SHP77 treated with DMSO at 0.1 percent for 48 hours (cell line): ENCODE data around the gene PAIP2.
"Not testable (repeated sequence)": the region's sequence is repeated elsewhere in the genome, so short reads cannot be mapped to it uniquely, and the experiment has no call there.

Experiments used
- DNase-seq: peaks from one replicate; lab custom pipeline; 2025; lab: John Stamatoyannopoulos, UW

Gene PAIP2, protein sequence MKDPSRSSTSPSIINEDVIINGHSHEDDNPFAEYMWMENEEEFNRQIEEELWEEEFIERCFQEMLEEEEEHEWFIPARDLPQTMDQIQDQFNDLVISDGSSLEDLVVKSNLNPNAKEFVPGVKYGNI

DNA sequence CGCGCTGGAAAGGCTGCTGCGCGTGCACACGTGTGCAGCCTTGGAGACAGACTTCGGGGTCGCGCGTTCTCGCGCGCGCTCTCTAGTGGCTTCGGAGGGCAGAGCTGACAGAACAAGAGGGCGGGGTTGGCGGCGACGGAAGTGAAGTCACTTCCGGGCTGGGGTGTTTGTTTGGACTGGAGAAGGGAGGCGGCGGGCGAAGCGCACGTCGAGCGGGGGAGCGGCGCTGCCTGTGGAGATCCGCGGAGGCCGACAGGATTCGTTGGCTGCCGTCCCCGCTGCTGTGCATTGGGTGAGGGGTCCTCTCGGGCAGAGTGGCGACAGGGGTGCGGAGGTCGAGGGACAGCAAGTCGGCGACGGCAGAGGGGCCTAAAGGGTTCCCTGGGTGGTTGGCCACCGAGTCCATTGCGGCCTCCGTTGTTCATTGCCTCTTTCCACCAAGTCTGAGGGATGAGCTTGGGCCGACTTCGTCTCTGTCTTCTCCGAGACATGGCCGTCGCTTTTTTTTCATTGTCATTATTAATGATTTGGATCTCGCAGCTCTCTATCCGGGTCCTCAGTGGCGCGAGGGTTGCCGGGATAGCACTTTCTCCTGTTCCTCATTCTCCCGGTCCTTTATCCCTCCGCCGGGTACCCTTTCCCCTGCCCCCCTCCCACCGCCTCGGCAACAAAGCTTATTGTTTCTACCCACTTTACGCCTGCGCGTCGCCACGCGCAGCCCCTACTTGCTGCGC, at the start of gene PAIP2:
Gene PAIP2 (plus strand): TSS at position 166 of the 734 bp plus-strand sequence. CDS start 21,931 bp downstream, outside the sequence.
- DNase-seq = peak; percentile 98

DNA sequence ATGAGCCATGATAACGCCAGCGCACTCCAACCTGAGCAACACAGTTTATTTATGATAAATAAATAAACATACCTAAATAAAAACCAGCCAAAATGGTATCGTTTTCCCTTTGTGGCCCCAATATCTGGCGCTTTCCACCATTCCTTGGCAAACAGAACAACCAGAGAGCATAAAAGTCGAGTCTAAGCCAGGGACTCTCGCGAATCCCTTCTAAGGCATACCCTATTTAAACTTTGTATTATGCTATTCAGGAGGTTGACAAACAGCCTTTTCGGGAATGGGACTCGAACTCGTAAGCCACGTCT, 48.5 kb upstream of the PAIP2 start:
- DNase-seq = no peak

DNA sequence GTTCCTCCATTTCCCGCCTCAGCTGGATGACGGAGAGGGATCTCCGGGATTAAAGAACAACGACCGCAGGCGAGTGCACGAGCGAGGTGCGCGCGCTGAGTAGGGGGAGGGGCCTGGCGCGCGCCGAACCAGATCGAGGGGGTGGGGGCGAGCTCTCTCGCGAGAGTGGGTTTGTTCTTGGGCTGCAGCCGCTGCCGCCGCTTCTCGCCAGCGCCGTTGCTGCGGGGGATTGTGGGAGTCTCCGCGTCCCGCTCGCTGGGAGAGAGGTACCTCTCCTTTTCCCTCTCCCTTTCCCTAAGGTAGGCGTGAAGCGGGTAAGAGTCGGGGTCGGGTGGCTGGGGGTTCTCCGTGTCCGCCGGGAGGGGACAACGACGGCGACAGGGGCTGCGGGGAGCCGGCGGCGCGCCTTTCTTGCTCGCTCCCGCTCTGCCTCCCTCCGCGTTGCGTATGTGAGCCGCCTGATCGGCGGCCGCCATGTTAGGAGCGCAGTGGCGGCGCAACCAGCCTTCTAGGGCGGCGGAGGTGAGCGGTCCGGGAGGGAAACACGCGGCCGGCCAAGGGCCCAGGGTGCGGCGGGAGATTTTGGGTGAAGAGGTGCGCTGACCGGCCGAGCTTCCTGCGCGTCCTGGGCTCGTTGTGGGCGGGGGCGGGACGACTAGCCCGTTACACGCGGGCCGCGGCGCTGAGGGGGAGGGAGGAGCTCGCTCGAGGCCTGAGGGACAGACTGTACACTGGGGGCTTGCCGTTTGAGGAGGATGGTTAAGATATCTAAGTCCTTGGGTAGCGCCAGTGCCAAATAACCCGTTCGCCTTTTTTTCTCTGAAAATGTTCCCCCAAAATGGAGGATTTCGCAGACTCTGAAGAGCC, 47.9 kb upstream of the PAIP2 start, which contains the start of gene MATR3:
Gene MATR3 (plus strand): TSS at position 234 of the 867 bp plus-strand sequence. CDS start 13,676 bp downstream, outside the sequence.
- DNase-seq = peak; percentile 96

DNA sequence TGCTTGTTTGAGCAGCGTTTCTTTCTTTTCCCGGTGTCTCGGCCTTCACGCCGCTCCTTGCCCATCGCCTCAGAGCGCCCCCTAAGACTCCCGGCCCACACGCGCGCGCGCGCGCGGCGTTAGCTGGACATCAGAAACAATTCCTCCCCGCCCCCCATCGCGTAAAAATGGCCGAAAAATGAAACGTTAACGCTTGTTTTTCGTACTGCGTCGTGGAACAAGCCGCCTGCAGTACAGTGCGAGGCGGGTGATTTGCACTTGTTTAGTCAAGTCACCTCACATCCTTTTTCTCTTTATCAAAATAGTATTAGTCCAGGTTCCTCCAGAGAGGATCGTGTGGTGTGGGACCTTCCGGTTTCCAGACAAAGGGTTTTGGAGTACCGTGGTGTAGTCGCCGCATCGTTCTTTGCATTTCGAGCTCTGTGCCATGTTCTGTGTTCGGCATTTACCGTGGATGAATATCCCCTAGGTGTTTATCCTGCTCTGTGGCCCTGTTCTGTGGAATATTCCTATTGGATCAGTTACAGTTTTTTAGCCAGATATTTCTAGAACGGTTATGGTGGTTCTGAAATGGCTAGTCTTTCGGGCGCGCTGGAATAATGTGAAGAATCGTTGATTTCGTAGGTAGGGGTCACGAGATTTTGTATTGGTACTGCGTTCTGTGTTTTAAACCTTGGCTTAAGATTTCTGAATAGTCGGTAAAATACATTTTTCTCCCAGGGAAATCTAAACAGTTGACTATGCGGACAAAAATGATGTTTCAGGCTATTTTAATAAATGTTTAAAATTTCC, 47.1 kb upstream of the PAIP2 start:
- peak; percentile 84 for DNase-seq

DNA sequence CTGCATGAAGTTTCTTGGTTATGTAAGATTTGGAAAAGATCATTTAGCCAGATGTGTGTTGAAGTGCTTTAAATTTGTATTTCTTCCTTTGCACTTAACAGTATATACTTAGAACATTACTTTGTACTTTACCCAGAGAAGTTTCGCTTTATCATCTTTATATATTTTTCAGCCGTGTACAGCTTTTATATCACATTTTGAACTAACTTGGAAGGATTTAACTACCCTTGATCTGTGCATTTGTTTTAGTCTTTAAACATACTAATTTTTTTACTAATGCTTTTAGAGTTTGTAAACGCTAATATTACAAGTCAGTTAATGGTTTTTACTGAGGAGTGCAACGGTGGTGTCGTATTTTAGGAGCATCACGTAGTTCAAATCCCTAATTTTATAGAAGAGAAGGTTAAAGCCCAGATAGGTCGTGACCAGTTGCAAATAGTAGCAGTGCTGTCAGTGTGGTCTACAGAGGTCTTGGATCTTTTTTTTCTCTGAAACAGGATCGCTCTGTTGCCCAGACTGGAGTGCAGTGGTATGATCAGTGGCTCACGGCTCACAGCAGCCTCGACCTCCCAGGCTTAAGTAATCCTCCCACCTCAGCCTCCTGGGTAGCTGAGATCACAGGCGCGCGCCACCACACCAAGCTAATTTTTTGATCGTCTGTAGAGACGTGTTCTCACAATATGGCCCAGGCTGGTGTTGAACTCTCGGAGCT, 46.2 kb upstream of the PAIP2 start:
- DNase-seq = no peak

DNA sequence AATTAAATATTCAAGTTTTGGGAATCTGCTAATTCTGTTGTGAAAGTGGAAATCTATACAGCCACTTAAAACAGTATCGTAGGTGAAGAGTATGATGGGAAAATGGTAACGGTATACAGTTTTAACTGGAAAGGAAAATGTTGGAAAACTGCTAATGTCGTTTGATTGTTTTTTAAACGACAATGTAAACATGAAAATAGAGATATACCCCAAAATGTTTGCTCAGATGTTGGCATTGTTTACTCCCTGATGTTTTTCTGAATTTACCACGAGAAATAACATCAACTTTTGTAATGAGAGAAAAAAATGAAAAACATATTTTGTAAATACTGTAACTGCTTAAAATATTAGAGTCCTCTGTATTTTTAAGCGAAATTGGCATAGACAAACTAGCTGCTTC, 45.5 kb upstream of the PAIP2 start:
- DNase-seq = no peak

DNA sequence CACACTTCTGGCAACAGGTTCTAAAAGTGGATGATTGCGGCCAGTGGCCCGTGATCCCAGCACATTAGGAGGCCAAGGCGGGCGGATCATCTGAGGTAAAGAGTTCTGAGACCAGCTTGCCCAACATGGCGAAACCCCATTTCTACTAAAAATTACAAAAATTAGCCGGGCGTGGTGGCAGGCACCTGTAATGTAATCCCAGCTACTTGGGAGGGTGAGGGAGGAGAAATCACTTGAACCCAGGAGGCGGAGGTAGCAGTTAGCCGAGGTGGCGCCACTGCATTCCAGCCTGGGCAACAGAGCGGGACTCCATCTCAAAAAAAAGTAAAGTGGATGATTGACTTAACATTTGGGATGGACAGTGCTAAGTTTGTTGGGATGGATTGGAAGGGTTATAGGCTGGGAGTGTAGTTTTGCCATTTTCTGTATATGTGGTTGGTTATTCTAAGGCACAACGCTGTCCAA, 44.8 kb upstream of the PAIP2 start:
- DNase-seq = no peak

DNA sequence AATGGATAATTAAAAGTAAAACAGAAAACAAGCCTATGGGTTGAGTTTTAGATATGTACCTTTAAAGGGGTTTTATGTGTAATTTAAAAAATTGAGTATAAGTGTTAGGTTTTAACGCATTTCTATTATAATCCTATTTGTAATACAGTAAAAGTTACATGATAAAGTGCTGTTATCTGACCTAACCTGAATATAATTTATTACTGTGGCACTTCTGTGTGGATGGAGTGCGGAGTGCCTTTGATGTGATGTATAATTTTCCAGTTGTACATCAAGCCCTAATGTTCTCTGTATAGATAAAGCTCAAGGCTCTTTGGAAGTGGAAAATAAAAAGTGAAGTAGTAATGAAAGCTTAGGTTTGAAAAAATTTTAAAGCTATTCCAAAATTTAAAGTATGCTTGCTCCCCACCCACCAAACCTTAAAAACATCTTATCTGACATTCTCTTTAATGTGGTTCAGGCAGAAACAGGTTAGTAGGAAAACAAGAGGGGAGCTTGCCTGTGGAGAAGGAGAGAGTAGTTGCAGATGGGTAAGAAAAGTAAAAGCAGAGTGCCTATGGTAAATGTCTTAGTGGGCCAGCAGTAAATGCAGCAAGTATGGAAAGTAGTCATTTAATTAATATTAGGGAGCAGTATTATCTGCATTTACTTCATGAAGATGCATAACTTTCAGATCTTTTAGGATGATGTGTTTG, 44.1 kb upstream of the PAIP2 start:
- no peak for DNase-seq

DNA sequence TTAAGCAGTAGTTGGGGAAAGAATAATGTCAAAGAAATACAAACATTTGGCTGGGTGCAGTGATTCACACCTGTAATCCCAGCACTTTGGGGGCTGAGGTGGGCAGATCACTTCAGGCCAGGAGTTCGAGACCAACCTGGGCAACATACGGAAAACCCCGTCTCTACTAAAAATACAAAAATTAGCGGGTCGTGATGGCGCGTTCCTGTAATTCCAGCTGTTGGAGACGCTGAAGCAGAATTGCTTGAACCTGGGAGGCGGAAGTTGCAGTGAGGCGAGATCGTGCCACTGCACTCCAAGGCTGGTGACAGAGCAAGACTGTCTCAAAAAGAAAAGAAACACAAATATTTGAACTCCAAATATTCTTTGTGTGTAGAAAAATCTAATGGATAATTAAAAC, 43.4 kb upstream of the PAIP2 start:
- no peak for DNase-seq

DNA sequence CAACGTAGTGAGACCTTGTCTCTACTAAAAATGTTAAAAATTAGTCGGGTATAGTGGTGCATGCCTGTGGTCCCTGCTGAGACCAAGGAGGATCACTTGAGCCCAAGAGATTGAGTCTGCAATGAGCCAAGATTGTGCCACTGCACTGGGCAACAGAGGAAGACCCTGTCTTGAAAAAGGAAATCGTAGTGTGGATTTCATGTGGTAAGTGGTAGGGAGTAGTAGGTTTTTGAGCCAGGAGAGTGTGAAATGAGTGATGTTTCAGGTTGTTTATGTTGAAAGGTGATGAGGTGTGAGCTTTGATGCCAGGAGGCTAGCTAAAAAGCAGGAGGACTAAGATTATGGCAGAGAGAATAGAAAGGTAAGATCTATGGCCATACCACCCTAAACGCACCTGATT, 42.2 kb upstream of the PAIP2 start:
- no peak for DNase-seq

DNA sequence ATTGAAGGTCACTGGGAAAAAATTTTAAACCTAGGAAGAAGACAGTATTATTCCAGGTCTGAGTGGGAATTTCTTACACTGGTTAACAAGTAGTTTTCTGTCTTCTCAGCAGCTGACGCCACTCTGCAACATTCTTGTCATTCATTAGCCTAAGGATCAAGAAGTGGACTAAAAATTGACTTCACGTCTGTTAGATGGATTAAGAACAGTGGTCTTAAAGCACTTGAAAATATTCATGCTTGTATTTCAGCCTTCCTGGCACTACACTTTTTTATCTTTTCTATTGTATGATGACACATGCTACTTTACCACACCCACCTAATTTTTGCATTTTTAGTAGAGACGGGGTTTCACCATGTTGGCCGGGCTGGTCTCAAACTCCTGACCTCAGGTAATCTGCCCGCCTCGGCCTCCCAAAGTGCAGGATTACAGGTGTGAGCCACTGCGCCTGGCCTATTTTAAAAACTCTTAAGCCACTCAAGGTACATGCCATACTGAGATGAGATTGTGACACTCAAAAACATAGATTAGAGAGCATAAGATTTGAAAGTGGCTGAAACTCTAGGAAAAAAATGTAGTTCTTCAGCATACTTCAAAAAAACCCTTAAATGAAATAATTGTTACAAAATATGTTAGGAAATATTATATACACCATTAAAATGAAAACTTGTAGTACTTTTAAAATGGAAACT, 39.7 kb upstream of the PAIP2 start:
- no peak for DNase-seq

DNA sequence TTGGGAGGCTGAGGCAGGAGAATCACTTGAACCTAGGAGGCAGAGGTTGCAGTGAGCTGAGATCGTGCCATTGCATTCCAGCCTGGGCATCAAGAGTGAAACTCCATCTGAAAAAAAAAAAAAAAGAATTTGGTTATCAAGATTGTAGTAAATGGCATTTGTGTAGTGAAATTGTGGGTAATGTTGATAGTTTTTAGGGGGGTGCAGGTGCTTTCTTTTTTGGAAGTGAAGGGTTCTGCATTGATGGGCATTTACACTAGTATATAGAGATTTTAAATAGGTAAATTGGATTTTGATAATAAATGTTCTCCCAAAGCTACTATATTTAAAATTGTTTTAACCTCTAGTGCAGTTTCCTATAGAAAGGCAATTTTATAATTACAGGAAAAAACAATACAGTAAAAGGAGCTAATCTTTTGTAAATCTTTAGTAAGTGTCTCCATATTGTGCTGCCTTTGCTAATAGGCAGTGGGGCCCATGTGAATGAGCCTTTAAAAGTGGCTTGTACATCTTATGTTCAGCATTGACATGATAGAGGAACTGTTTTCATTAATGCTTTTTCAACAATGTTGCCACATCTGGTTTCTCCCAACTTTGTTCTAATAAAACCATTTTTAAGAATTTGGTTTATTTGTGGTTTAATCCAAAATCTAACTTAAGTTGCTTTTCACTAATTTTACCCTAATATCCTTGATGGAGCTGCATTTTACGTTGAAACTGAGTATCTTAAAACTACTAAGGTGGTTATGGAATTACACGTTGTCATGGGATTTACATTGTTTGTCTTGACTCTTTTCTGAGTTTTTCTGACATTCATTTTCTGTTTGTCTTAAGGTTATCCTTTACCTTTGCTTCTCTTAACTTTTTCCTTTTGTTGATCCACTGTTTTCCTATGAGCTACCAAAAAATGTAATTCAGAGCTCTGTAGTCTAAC, 37.0 kb upstream of the PAIP2 start:
- no peak for DNase-seq

DNA sequence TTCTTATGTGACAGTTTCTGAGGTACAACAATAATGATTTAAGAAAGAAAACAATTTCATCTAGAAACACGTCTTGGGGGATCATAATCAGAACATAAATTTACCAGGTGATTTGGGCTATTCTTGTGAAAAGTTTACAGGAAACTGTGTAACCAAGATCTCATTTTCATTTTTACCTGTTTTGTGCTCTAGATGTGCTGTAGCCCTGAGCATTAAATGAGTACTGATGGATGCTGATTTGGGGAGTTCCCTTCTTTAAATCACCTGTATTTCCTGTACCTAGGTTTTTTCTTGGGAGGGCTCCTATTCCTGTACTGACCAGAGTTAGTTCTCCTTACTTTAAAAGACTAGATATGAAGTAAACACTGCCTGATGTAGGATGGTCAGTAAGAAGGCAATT, 35.5 kb upstream of the PAIP2 start:
- no peak for DNase-seq

DNA sequence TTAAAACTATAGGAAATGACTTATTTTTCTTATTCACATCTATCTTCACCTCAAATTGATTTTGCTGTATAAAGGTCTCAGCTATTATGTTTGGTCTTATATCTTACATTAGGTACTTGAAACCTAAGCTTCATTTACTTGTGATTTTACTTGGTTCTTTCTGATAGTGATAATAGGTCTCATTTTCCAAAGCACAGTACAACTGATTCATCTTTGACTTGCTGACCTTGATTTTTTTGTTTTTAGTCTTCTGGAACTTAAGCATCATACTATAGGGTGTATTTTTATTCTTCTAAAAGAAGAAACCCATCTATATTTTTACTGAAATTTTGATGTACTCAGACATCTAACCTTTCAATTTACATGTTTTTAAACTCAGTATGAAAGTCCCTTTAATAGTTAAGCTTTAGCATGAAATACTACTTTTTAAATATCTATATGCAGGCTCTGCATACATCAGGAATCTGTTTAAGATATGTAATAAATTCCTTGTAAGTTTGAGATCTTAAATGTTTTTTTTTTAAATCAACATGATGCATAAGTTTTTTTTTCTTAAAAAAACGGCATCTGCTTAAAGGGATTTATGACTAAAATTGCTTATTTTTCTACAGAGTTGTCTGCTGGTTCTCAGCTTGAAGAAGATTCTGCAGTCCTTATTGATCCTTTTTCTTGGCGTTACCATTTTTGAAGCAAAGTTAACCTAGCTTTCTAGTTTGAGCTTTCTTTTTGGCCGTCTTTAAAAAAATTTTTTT, 34.9 kb upstream of the PAIP2 start:
- no peak for DNase-seq

DNA sequence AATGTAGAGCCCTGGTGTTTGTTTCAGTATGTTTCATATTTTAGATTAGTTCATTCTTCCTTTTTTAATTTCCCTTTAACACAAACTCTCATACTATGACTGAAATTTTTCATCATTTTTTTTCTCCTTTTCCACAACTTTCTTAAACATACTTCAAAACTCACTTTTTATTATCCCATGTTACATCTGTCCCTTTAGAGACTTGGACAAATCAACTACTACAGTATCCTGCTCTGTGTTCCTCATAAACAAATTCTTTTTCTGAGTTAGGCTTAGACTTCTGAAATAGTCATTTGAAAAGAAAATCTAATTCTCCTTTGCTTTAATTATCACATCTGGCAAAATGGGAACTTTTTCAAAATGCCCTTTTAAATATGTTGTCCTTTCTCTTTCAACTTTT, 32.9 kb upstream of the PAIP2 start:
- no peak for DNase-seq

DNA sequence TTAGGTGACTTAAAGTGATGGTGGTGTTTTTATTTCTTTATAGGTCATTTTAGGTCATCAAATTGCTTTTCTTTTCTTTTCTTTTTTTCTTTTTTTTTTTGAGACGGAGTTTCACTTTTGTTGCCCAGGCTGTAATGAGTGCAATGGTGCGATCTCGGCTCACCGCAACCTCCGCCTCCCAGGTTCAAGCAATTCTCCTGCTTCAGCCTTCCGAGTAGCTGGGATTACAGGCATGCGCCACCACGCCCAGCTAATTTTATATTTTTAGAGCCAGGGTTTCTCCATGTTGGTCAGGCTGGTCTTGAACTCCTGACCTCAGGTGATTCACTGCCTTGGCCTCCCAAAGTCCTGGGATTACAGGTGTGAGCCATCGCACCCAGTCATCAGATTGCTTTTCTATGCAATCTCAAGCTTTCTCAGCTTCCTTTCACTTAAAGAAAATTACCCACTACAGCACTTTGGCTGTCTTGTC, 30.9 kb upstream of the PAIP2 start:
- not testable (repeated sequence) for DNase-seq

DNA sequence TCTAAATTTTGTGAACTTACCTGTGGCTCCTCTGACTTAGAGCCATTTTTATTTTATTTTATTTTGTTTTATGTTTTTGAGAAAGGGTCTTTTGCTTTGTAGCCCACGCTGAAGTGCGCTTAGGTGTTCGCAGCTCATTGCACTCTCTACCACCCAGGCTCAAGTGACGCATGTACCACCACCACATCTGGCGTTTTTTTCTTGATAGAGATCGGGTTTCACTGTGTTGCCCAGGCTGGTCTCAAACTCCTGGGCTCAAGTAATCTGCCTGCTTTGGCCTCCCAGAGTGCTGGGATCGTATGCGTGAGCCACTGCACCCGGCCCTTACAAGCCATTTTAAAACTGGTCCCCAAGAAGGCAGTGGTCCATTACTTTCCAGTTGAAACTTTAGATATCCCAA, 29.6 kb upstream of the PAIP2 start:
- DNase-seq = no peak

DNA sequence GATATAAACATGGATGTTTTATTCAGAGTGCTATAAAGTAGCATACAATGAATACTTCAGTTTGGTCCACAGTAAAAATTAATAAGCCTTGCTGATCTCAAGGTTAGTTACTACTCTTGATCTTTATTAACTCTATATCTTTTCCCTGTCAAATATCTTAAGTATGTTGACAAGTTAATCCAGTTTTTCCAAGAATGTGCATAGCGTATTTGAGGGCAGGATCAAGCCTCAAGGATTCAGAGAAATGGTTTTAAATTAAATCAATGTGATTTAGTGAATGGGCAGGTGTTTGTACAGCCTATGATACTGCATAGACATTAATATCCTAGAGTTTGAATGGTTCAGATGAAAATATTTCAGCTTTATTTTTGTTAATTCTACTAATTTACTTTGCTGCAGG, 27.4 kb upstream of the PAIP2 start:
- no peak for DNase-seq
